Measurements from ENCODE around the gene ABHD17B.
"Not testable (repeated sequence)": the region's sequence is repeated elsewhere in the genome, so short reads cannot be mapped to it uniquely, and the experiment has no call there.

The ABHD17B gene
- 15.2 to 23.8 (median 20.7) reads per million in 4 donors for total RNA-seq

DNA sequence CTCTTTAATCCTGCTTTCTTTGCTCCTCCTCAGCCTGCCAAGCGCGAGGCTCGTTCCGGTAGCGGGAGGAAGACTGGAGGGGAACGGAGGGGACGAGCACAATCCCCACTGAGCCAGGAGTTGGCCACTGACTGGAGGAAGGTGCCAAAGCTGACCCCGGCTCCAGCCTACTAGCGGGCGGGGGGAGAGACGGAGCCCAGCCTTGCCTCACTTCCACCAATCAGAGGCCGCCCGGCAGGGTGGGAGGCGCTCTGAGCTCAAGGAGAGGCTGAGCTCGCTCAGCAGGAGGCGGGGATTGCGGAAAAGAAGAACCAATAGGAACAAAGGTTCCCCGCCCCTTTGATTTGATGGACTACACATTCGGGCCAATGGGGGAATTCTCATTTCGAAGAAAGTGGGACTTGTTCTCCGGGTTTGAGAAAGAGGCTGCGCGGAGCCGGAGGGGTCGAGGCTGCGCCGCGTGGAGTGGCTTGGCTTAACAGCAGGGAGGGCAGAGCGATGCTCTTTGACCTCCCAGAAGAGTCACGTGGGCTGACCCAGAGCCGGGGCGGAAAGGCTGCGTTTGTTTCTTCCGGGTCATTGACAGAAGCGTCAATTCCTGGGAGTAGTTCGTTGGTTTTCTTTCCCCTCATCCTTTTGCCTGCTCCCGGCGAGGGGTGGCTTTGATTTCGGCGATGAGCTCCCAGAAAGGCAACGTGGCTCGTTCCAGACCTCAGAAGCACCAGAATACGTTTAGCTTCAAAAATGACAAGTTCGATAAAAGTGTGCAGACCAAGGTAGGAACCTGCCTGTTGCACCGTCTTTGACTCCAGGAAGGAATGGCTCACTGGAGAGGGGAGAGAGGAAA lies at the start of gene ABHD17B, which contains the start of gene C9orf85:
ABHD17B (minus strand) TSS at position 133 of the 847 bp plus-strand sequence. CDS start 36,113 bp downstream, outside the sequence.
C9orf85 (plus strand) TSS at position 579 of the 847 bp plus-strand sequence; CDS start at position 675, 96 bp downstream.
- DNase-seq, result peak; percentile 92 to 99 (median 95)

DNA sequence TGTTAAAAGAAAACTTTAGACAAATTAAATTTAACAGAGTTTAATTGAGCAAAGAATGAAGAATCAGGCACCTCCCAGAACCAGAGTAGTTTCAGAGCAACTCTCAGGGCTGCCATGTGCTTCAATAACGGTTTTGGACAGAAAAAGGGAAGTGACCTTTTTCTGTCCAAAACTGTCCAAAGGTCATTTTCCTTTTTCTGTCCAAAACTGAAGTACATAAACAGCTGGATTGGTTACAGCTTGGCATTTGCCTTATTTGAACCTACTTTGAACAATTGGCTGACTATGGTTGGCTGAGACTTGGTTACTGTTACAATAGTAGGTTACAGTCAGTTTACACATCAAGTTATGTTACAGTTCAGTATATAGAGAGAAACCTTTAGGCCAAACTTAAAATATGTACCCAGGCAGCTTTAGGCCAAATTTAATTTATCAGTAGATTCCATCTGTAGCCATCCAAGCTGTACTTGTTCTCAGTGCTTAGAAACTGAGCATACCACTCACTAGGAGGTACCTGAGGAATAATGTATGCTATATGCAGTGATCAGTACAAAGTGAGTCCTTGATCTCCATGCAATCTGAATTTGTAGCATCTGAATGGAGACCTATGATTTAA lies 44.4 kb upstream of the ABHD17B start:
- DNase-seq, result no peak

DNA sequence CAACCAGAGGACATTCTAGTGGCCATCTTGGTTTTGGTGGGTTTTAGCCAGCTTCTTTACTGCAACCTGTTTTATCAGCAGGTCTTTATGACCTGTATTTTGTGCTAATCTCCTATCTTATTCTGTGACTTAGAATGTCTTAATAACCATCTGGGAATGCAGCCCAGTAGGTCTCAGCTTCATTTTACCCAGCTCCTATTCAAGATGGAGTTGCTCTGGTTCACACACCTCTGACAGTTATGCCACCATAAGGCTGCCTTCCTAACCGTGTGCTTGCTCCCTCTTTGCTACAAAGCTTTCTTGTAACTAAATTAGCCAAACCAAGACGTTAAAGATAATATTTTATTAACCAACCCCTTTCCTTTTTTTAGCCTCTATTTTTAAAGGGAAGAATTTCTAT lies 43.7 kb upstream of the ABHD17B start:
- not testable (repeated sequence) for DNase-seq

DNA sequence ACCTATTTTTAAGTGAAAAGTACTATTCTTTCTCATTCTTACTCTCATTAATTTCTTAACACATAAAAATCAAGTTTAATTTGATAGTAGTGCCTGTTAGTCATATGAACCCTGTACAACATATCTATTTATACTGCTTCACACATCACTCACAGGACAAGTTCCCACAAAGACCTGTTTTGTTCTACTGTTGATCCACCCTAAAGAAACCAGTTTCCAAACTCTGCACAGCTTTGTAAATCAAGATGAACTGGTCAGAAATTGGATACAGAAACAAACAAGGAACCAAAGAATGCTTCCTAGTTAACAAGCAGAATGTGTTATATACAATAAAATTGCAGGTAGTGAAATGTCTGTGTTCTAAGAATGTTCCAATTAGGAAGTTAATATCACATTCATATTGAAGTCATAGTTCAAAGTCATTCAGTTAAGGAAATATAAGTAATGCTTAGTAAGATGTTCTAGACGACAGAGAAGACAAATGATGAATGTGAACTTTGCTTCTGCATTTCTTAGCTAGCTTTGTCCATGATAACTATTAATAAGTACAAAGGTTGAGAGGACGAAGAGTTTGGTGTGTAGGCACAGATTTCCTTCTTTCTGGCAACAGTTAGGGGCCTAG lies 33.9 kb upstream of the ABHD17B start:
- no peak for DNase-seq

DNA sequence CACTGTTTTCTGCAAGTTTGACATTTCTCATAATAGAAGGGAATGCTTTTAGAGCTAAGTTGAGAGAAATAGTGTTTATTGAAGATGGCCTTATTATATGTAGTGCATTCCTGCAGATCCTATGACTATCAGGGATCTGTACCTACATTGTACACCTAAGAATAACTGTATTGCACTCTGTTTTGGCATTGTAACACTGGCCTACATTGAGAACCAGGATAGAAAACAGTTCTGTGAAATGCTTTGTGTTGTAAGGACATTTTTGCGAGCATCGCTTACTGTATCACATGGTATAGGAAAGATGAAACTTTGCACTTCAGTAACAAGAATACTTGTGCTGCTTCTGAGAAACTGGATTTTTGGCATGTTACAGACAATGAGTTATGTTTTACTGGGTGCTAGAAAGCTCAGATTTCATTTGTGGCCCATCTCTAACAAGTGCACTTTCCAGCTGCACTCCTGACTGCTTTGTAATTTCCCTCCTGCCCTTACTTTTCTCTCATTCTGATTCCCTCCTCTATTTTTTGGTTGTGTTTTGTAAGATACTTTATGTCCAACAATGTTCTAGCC lies 31.1 kb upstream of the ABHD17B start:
- no peak for DNase-seq

DNA sequence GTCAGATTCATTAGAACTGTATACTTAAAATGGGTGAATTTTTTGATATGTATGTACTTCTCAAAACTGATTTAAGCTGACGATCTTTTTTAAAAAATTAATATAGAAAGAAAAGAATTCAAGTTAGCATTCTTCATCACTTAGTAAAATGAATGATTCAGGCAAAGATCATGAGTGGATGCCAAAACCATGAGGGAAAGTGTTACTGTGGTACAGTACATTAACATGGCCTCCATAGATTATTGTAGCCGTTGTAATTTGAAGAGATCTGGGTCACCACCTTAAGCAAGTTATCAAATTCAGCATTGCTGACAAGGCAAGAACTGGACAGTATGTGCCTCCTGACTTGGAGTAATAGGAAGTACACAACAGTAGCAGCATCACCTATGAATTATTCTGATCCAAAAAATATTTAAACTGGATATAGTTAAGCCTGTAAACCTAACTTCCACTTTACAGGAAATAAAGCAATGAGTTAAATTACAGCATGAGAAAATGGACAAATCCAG lies 30.1 kb upstream of the ABHD17B start:
- DNase-seq, result no peak

DNA sequence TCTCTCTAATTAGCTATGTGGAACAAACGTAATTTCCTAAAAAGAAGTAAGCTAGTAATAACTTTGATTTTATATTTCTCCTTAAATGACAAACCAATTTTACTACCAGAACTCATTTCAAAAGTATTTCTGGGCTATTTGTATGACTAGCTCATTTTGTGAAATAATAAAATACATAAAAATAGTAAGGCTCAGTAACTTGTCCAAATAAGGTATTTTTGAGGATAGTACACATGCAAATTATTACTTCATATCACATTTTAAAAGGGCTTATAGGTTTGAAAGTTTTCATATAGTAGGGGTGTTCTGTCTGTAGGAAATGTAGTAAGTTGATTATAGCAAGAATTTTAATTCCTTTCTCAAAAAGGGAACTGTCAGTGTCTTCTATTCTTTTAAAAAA lies 26.9 kb upstream of the ABHD17B start:
- DNase-seq, result no peak

DNA sequence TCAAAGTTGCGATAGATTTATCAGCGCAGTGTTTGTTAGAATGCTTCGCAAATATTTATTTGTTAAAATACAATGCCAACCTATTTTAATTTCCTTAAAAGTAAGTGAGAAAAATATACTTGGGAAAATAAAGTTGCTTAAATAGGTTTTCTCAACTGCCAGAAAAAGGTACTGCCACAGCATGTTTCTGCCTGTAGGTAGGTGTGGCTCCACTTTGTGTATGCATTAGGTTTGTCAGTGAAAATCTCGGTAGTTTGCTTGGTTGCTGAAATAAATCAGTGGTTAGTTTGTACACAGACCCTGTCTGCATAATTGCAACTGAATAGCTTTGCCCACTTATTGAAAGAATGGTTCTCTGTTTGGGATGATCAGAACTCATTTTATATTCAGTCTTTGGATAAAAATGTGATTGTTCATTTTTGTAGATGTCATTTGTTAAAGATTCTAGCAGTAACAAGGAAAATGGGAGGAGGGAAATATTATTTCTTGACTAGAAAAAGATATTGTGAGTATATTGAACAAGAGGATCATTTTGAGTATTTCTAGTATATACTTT lies 26.2 kb upstream of the ABHD17B start:
- DNase-seq, result no peak

DNA sequence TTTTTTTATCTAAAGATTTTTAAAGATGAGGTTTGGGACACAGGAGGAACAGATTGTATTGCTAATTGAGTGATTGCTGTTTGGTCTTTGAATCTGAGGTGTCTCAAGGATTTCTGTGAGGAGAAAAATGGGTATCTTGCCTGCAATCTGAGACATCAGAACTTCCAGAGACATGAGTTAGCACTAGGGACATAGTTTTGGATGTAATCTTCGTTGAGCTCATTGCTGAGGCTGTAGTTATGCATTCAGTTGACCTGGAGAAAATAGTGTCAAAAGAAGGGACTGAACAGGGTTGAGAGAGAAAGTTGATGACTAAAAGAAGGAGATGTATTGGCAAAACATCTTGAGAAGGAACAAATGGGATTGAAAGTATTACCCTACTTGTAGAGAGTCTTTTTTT lies 25.1 kb upstream of the ABHD17B start:
- no peak for DNase-seq

DNA sequence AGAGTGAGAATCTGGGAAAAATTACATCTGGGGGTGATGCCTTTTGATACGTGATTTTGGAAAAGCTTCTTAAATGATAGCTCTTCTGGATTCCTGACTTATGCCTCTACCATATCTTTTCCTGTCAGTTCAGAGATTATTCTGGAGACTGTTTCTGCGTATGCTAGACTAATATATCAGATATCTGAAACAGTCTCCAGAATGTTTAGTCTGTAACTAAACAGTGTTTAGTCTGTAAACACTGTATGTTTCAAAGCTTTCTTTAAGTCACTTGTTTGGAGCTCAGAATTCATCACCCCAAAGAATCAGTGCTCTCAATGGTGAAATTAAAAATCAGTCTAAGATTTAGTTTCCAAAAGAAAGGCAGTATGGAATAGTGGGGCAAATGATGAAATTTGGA lies 20.2 kb upstream of the ABHD17B start:
- DNase-seq, result no peak

DNA sequence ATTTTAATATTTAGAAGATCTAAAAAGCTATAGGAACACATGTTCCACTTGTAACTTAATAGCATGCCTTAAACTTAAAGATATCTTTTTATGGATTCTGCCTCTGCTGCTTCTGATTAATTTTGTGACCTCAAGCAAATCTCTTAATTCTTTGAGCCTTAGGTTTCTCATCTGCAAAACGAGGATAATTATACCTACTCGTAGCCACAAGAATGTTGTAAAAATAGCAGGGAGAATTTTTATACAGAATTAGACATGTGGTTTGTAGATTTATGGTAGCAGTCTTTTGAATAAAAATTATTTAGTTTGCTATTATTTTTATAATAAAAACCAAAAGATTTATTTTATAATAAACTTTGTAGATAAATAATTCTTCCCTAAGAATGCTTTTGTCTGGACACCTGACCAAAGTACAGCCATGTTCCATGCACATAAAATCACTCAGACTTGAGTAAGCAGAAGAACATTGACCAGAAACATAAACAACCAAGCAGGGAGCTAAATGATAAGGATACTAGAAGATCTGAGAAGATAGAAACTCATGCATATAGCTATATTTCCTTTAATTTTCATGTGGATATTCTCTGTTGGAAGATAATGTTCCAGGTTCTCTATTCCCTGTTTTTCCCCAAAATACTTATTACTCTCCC lies 18.9 kb upstream of the ABHD17B start:
- no peak for DNase-seq

DNA sequence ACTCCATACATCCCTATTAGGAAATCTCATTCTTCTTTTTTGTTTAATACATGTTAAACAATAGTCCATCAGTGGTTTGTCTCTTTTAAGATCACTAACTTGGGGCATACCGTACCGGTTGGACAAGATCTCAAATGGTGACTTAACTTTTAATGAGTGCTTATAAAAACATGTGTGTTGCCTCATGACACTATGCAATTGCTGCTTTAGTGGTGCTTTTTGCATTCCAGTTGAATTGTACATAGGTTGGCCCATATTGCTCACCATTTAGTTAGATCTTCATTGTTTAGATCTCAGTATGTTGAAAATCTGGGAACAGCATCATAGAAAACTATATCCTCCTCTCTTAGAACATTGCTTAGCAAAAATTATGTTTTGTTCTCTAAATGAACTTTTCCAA lies 18.2 kb upstream of the ABHD17B start:
- no peak for DNase-seq

DNA sequence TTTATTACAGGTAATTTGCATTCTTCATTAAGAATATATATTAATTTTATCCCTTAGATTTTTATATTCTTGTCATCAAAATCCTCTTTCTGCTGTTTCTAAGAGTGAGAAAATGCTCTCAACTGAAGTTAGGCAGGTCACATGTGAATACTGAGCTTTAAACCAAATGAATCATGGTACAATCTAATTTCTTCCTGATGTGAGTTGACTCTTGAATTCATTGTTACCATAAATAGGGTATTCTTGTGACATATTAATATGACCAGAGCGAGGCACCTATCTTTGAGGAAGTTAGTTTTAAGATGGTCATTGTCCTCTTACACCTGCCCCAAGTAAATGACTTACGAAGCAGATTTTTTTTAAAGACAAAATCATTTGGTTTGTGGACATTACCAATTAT lies 17.8 kb upstream of the ABHD17B start:
- no peak for DNase-seq

DNA sequence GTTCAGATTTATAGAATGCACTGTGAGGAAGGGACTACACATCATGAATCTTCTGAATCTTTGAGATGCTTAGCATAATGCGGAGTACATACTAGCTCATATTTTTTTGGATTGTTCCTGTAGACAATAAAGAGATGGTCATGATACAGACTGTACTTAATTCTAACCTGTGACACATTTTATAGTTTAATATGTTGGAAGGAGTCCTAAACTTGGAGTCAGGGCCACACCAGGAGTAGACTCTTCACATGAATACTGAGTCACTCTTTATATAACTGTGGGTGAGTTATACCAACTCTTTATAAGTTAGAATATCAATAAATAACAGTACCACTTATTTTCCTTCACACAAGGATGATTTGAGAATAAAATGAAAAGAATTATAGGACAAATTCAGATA lies 17.4 kb upstream of the ABHD17B start:
- DNase-seq, result no peak

DNA sequence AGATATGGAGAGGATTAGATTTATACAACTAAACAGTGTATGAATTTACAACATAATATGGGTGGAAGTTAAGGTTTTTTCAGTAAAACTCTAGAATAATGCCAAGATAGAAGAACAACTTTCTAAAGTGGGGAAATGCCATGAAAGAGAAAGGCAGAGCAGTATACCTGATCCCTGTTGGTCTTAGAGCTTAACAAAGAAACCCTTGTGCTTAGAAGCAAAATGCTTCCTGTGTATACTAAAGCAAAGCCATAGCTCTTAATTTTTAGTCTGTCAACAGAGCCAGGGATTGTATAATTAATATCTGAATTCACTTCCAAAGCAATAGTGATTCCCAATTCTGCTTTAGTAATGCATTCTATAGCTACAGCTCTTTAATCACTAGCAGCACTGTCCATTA lies 14.8 kb upstream of the ABHD17B start:
- no peak for DNase-seq

DNA sequence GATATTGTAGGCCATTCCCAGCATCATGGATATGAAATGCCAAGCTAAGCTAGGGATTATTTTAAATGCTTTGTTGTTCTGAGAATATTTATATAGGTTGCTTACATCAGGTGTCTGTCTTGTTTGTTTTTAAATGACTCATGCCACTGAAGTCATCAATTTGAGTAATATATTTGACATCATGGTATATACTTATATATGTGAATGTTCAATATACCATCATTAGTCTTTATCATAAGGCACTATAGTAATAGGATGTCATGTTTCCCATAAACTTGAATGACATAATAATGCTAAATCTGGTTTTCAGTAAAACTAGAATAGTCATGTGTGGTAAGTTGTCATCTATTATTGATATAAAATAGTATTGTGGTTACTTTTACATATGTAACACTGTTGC lies 13.6 kb upstream of the ABHD17B start:
- DNase-seq, result no peak

DNA sequence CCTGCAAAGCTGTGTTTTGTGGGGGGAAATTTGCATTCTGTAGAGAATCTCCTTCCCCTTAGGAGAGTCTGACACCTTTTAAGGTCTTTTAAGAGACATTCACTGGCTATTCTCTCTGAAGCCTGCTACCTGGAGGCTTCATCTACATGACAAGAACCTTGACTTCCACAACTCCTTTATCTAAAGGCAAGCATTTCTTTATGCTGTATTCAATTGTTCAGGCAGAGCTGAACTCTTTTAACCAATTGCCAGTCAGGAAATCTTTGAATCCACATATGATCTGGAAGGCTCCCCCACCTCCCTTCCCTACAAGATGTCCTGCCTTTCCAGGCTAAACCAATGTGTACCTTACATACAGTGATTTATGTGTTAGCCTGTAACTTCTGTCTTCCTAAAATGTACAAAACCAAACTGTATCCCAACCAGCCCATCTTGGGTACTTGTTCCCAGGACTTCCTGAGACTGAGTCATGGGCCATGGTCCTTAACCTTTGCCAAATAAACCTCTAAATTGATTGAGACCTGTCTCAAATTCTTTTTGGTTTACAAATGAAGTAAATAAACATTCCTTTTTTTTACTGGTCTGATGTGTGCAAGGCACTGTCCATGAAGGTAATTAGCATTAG lies 10.3 kb upstream of the ABHD17B start:
- no peak for DNase-seq

DNA sequence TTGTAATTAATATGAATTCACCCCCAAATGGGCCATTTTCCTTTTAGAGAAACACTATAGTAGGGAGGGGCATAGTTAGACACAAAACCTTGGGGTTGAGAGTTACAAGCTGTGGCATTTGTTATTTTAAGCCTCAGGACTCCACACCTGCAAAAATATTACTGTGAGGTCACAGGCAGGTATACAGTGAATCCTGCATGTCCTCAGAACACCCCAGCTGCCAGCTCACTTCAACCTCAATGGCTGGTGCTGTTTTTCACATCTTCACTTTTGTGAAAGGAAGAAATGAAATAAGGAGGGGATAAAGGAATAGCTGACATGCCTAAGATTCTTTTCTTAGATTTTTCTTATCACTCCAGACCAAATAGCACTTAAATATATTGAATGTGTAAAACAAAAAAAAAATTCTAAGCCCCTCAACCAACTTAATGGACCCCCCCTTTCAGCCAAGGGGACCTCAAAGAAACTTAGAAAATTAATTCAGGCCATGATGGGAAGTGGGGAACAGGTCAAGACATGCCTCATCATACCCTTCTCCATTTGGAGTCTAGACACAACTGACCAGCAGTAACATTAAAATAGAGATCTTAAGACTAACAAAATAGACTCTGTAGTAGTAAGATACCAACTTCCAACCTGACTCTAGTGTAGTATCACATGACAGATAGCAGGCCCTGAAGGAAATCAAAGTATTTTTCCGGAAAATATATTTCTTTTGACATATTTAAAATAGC lies 9.6 kb upstream of the ABHD17B start:
- no peak for DNase-seq

DNA sequence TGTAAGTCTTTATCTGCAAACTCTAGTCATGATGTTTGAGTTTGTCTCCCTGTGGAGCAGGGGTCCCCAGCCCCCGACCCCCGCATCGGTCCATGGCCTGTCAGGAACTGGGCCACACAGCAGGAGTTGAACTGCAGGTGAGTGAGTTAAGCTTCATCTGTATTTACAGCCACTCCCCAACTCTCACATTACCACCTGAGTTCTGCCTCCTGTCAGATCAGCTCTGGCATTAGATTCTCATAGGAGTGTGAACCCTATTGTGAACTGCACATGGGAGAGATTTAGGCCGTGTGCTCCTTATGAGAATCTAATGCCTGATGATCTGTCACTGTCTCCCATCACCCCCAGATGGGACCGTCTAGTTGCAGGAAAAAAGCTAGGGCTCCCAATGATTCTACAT lies 7.4 kb upstream of the ABHD17B start:
- DNase-seq, result no peak

DNA sequence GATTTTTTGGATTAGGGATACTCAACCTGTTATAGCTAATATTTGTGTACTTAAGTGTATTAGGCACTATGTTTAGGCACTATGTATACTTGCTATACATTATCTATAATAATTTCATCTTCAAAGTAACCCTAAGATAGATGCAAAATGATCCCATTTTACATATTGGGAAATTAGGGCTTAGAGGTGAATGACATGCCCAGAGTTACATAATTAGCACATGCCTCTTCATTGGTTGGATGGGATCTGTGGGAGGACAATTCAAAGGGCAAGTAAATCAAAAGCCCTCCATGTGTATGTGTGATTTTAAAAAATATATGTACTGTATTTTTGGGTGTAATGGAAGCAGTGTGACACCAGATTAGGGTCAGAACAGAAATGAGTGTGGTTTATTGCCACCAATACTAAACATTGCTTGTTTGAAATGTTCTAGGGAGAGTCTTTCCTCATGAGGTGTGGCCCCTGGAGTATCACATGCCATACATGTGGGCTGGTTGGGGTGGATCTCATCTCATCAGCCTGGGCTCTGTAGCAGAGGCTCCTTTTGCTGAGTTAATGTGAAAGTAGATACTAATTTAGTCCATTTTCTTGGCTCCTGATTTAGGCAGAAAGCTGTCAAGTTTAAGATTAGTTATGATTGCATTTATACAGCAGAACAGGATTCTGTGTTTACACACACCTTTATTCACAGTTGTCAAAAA lies 6.0 kb upstream of the ABHD17B start:
- DNase-seq, result peak in 1 of 5 donors; percentile 26
